Neural progenitor cell (in vitro differentiated cells): Measurements from ENCODE around the gene UBTD2. TPM values are rescaled to one million over a fixed set of nuclear protein-coding genes. Genes with fewer than 3 reads are reported as not detected.

Experiments used
- DNase-seq: peaks from one replicate; pipeline ENCODE4 v3.0.0-alpha.2; 2016; ENCODE audit warnings: low spot score
- H2AFZ ChIP-seq: fragments of 200-600 bp; sonication (generic); replicated peaks from 2 replicates; pipeline ENCODE4 v1.6.1; 2016; ENCODE audit warnings: antibody characterized with exemption
- H3F3A ChIP-seq: fragments of 200-600 bp; sonication (generic); 2 replicates; pipeline ENCODE4 v1.6.1; 2016; ENCODE audit warnings: antibody characterized with exemption, low read depth
- H3K27ac ChIP-seq: fragments of 200-600 bp; sonication (generic); 2 replicates; pipeline ENCODE4 v1.5.1; 2016; ENCODE audit warnings: mild to moderate bottlenecking
- H3K27me3 ChIP-seq: fragments of 200-600 bp; sonication (generic); 2 replicates; pipeline ENCODE4 v1.6.1; 2016; ENCODE audit warnings: mild to moderate bottlenecking, moderate library complexity
- H3K36me3 ChIP-seq: fragments of 200-600 bp; sonication (generic); 2 replicates; pipeline ENCODE4 v1.5.1; 2016
- H3K4me1 ChIP-seq: fragments of 200-600 bp; sonication (generic); 2 replicates; pipeline ENCODE4 v1.6.1; 2016; ENCODE audit warnings: mixed run types
- H3K4me2 ChIP-seq: fragments of 200-600 bp; sonication (generic); 2 replicates; pipeline ENCODE4 v1.6.1; 2016
- H3K4me3 ChIP-seq: fragments of 200-600 bp; sonication (generic); 2 replicates; pipeline ENCODE4 v1.5.1; 2016
- H3K79me2 ChIP-seq: fragments of 200-600 bp; sonication (generic); 2 replicates; pipeline ENCODE4 v1.6.1; 2016; ENCODE audit warnings: low read depth
- H3K9ac ChIP-seq: fragments of 200-600 bp; sonication (generic); 2 replicates; pipeline ENCODE4 v1.6.1; 2016
- H3K9me3 ChIP-seq: fragments of 200-600 bp; sonication (generic); 2 replicates; pipeline ENCODE4 v1.5.1; 2016; ENCODE audit warnings: low read depth
- H4K20me1 ChIP-seq: fragments of 200-600 bp; sonication (generic); 2 replicates; pipeline ENCODE4 v1.6.1; 2016; ENCODE audit warnings: low read depth
- H3K27ac Mint-ChIP-seq: 3 replicates; pipeline ENCODE4 v1.8.0; 2021; ENCODE audit warnings: mixed read lengths
- H3K27me3 Mint-ChIP-seq: 2 replicates; pipeline ENCODE4 v1.8.0; 2022; ENCODE audit warnings: low read depth, mild to moderate bottlenecking, inconsistent platforms, moderate library complexity, mixed read lengths; ENCODE audit not compliant: insufficient read depth
- H3K36me3 Mint-ChIP-seq: 3 replicates; pipeline ENCODE4 v1.8.0; 2021; ENCODE audit warnings: mixed read lengths
- H3K4me1 Mint-ChIP-seq: 3 replicates; pipeline ENCODE4 v1.8.0; 2021; ENCODE audit warnings: mixed read lengths
- H3K4me3 Mint-ChIP-seq: 3 replicates; pipeline ENCODE4 v1.8.0; 2021; ENCODE audit warnings: mild to moderate bottlenecking, moderate library complexity, mixed read lengths
- H3K9me3 Mint-ChIP-seq: 3 replicates; pipeline ENCODE4 v1.8.0; 2020; ENCODE audit warnings: mixed read lengths
- CTCF ChIP-seq: fragments of 200-600 bp; sonication (generic); IDR thresholded peaks from 2 replicates; pipeline ENCODE4 v1.5.1; 2017; ENCODE audit warnings: antibody characterized with exemption, mild to moderate bottlenecking
- EZH2 ChIP-seq: fragments of 200-600 bp; sonication (generic); IDR thresholded peaks from 2 replicates; pipeline ENCODE4 v1.6.1; 2017; ENCODE audit warnings: antibody characterized with exemption, mild to moderate bottlenecking, moderate library complexity
- EZH2phosphoT487 ChIP-seq: fragments of 200-600 bp; sonication (generic); IDR thresholded peaks from 2 replicates; pipeline ENCODE4 v1.6.1; 2017; ENCODE audit warnings: antibody characterized with exemption
- total RNA-seq: library from RNA; depleted of rRNA; stranded (reverse); fragments of >200 nt; gene quantifications from 2 replicates; pipeline ENCODE4 v1.2.3, GENCODE V29; 2015; ENCODE audit warnings: low replicate concordance

The UBTD2 gene
- total RNA-seq, 1 donor from 2014 or later: 92.9 TPM

GRCh38 chr5:172175263-172175719 is 108.3 kb downstream of the UBTD2 start:
- H3K27ac Mint-ChIP-seq: peak overlapping the region; percentile 65
- TF ChIP-seq EZH2 (no peak), EZH2phosphoT487 (no peak)
- Histone ChIP-seq H3K4me1 (peaks cover 23% of the 10 kb centered on the region), H3K4me2 (no peak overlapping the region), H3K27me3 (no peaks in the 10 kb centered on the region), H3F3A (peaks cover 18% of the 10 kb centered on the region), H3K79me2 (no peaks in the 10 kb centered on the region), H3K4me3 (no peak overlapping the region), H3K36me3 (no peaks in the 10 kb centered on the region), H3K9ac (no peak overlapping the region), H3K9me3 (no peaks in the 10 kb centered on the region), H3K27ac (no peak overlapping the region), H4K20me1 (peaks cover 10% of the 10 kb centered on the region), H2AFZ (no peak overlapping the region)
- H3K36me3 Mint-ChIP-seq: peaks cover 2% of the 10 kb centered on the region
- no peak for DNase-seq
- H3K4me3 Mint-ChIP-seq: no peak overlapping the region
- peaks cover 3% of the 10 kb centered on the region for H3K27me3 Mint-ChIP-seq
- no peaks in the 10 kb centered on the region for H3K9me3 Mint-ChIP-seq
- peaks cover 39% of the 10 kb centered on the region for H3K4me1 Mint-ChIP-seq

- Histone ChIP-seq H3K27me3 (no peaks in the 10 kb centered on the region), H3K36me3 (no peaks in the 10 kb centered on the region), H3K79me2 (no peaks in the 10 kb centered on the region), H3K4me3 (no peak overlapping the region), H3K9me3 (no peaks in the 10 kb centered on the region), H3K4me2 (no peak overlapping the region), H3K4me1 (peaks cover 20% of the 10 kb centered on the region), H3F3A (peaks cover 16% of the 10 kb centered on the region), H3K9ac (no peak overlapping the region), H3K27ac (no peak overlapping the region), H2AFZ (no peak overlapping the region), H4K20me1 (peaks cover 10% of the 10 kb centered on the region)
- Mint-ChIP-seq H3K27me3 (peaks cover 3% of the 10 kb centered on the region), H3K4me1 (peaks cover 34% of the 10 kb centered on the region), H3K27ac (peak overlapping the region; percentile 50), H3K9me3 (no peaks in the 10 kb centered on the region), H3K36me3 (peaks cover 2% of the 10 kb centered on the region), H3K4me3 (peak overlapping the region; percentile 22)
- TF ChIP-seq CTCF (no peak), EZH2 (no peak), EZH2phosphoT487 (no peak)
- DNase-seq: no peak
Observed at GRCh38 chr5:172173564-172174153, 109.9 kb downstream of the UBTD2 start.

- H3K4me2 ChIP-seq: no peak overlapping the region
- H3K27me3 Mint-ChIP-seq: peaks cover 3% of the 10 kb centered on the region
- H3K4me1 ChIP-seq: peaks cover 17% of the 10 kb centered on the region
- no peak overlapping the region for H3K27ac ChIP-seq
- peak overlapping the region; percentile 22 for H3K4me3 Mint-ChIP-seq
- peak overlapping the region; percentile 50 for H3K27ac Mint-ChIP-seq
- H3K27me3 ChIP-seq: no peaks in the 10 kb centered on the region
- H3K4me3 ChIP-seq: no peak overlapping the region
- peaks cover 15% of the 10 kb centered on the region for H4K20me1 ChIP-seq
- no peak overlapping the region for H2AFZ ChIP-seq
- H3K9me3 Mint-ChIP-seq: no peaks in the 10 kb centered on the region
- H3K9me3 ChIP-seq: no peaks in the 10 kb centered on the region
- DNase-seq: no peak
- no peaks in the 10 kb centered on the region for H3K79me2 ChIP-seq
- H3K9ac ChIP-seq: no peak overlapping the region
- H3K36me3 ChIP-seq: no peaks in the 10 kb centered on the region
- H3K4me1 Mint-ChIP-seq: peaks cover 33% of the 10 kb centered on the region
- peaks cover 16% of the 10 kb centered on the region for H3F3A ChIP-seq
- H3K36me3 Mint-ChIP-seq: no peaks in the 10 kb centered on the region
- TF ChIP-seq EZH2 (no peak), EZH2phosphoT487 (no peak), CTCF (no peak)
Observed at GRCh38 chr5:172172912-172173563, 110.5 kb downstream of the UBTD2 start.

GRCh38 chr5:172171118-172171517 is 112.4 kb downstream of the UBTD2 start:
- Mint-ChIP-seq H3K9me3 (no peaks in the 10 kb centered on the region), H3K4me3 (no peak overlapping the region), H3K4me1 (peaks cover 39% of the 10 kb centered on the region), H3K36me3 (no peaks in the 10 kb centered on the region), H3K27ac (no peak overlapping the region), H3K27me3 (peaks cover 3% of the 10 kb centered on the region)
- Histone ChIP-seq H3F3A (peaks cover 16% of the 10 kb centered on the region), H3K9ac (no peak overlapping the region), H4K20me1 (peaks cover 17% of the 10 kb centered on the region), H2AFZ (no peak overlapping the region), H3K27ac (no peak overlapping the region), H3K79me2 (no peaks in the 10 kb centered on the region), H3K27me3 (no peaks in the 10 kb centered on the region), H3K4me2 (peak overlapping the region; percentile 53), H3K36me3 (no peaks in the 10 kb centered on the region), H3K4me1 (peaks cover 22% of the 10 kb centered on the region), H3K9me3 (no peaks in the 10 kb centered on the region), H3K4me3 (no peak overlapping the region)
- peak; percentile 69 for DNase-seq
- no peak for TF ChIP-seq CTCF
- TF ChIP-seq EZH2phosphoT487: no peak
- TF ChIP-seq EZH2: no peak
